ENCODE measurements around the gene TFF3. TPM values are rescaled to one million over a fixed set of nuclear protein-coding genes. Genes with fewer than 3 reads are reported as not detected.

TFF3 gene
- total RNA-seq, 1 experiment from 2014 or later: 2.6 TPM

DNA sequence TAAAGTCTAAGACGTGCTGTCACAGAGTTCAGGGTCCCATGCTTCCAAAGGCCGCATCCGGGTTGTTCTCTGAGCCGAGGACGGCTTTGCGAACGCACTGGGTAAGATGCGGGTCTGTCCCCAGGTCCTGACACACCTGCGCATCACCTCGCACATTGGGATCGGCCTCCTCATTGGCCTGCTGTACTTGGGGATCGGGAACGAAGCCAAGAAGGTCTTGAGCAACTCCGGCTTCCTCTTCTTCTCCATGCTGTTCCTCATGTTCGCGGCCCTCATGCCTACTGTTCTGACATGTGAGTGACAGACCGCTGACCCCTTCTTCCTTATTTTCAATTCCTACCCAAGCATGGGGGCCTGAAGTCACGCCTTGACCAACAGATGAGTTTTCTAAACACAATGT is 25.3 kb downstream of the TFF3 start:
- no peak for DNase-seq (ENCODE audit: low read depth)

DNA sequence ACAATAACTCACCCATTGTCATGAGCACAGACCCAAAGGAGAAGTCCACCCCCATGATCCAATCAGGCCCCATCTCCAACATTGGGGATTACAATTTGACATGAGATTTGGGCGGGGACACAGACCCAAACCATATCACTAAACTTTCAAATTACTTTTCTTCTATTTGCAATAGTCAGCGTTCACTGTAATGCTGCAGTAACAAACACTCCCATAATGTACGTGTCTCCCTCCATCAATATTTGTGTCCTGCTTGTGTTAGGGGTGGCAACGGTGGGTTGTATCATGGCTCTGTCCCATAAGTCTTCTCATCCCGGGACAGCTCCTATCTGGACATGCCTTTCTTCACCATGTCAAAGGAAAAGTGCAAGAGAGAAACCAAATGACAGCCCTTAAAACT is 26.2 kb downstream of the TFF3 start:
- DNase-seq (ENCODE audit: low read depth): no peak

DNA sequence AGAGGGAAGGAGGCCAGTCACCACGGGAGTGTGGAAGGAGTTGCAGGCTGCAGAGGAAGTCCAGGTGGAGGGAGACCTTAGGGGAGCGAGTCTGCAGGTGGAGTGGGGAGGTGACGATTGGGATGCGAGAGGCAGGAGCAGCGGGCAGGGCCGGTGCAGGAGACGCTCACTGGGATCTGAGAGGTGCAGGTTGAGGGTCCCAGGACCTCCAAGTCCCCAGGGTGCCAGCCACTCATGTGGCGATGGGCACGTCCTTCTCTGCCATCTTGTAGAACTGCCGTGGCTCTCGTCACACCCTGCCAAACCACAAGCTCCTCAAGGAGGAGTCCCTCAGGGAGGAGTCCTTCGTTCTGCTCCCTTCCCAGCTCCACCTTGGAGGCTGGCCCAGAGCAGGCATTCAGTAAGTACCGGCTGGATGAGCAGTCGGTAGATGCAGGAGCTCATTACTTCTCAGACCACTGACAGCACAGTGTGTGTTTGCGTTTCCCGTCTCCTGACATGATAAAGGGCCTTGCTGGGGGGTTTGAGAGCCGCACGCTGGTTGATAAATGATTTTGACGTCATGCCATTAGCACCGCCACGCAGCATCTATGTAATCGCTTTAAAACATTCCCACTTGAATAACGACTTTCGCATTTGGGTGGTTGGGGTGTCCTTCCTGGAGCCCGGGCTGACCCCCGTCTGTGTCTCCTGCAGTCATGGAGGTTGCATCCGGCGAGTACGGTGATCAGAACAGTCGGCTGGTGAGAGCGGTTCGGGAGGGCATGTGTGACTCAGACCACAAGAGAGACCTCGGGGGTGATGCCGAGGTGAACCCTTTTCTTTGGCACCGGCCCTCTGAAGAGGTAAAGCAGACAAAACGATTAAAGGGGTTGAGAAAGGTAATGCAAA is 27.8 kb downstream of the TFF3 start:
- DNase-seq (ENCODE audit: low read depth): no peak

DNA sequence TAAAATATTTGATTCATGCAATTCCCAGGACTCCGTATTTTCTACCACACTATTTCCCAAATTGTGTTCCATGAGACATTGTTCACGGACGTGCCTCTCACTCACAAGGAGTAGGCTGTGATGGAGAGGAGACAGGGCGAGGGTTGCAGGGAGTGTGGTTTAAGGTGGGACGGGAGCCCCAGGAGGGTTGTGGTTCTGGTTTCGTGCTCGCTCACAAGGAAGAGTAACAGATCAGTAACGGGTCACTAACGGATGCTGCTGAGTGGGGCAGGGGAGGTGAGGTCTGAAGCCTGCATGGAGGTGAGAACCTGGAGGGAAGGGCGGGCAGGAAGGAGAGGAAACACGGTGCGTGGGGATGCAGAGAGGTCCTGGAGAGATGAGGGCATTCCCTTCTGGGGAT is 28.8 kb downstream of the TFF3 start:
- DNase-seq (ENCODE audit: low read depth): no peak

DNA sequence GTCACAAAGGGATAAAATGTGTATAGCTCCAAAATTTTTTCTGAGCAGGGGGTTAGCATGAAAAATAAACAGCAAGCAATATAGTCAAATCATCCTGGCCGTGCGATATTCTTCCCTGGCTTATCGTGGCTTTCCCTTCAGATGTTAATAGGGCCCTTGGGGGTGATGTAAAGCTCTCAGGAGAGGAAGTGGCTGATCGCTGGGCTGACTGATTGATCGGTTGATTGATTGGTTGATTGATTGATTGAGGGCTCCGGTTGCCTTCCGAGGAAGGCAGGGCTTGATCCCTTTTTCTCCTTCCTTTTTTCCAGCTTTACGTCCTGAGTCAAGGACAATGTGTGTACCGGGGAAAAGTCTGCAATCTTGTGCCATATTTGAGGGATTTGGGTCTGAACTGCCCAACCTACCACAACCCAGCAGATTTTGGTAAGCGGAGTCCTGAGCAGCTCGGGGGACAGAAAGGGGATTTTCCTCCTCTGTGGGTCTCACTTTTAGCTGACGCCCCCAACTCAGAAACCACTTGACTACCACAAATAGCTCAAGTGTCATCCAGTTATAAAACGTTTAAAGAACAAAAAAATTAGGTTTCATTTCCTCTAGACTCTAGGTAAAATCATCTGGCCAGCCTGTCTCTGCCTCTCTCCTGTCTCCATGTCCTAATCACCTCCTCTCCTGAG is 29.5 kb downstream of the TFF3 start:
- no peak for DNase-seq (ENCODE audit: low read depth)

DNA sequence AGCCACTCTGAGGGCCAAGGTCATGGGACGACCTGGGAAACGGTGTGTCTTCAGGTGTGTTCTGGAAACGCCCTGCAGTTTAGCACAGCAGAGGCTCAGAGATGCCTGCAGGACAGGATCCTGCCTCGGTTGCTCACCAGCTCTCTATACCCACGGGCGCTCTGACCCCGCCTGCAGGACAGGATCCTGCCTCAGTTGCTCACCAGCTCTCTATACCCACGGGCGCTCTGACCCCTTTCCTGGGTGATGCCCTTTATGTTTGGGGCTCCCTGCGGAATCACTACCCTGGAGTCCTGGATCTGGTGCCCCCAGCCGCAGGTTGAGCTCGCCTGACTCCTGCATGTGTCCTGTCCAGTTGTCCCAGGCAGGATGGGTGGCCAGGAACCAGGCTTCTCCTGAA is 32.5 kb downstream of the TFF3 start:
- no peak for DNase-seq (ENCODE audit: low read depth)

DNA sequence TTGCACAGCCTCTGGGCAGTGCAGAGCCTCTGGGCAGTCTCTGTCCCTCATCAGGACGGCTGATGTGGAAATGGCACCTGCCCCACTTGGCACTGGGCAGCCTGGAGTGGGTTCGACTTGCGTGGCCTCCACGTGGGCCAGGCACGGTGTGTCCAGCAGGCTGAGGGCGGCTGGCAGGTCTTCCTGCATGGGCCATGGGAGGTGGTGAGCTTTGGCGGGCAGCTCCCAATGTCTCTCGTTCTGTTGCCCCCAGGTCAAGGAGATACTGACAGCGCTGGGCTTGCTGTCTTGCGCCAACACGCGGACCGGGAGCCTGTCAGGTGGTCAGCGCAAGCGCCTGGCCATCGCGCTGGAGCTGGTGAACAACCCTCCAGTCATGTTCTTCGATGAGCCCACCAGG is 33.2 kb downstream of the TFF3 start:
- no peak for DNase-seq (ENCODE audit: low read depth)

DNA sequence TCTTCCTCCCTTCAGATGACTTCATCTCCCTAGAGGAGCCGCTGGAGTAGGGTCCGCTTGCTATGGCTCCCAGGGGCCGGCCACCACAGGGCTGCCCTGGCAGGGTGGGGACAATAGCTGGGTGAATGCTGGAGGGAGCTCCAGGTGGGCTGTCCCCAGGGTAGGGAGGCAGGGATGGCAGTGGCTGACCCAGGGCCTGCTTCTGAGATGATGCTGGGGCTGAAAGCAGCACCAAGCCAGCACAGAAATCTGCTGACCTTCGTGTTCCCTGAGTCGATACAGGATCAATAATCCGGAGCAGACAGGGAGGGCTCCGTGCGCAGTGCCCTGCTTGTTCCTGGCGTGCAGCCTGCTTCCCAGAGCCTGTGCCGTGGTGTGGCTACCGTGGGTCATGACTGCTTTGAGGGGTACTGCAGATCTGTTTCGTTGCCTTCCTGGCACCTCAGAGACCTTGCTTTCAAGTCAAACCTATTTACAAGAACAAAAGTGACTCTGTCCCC is 34.0 kb downstream of the TFF3 start:
- DNase-seq (ENCODE audit: low read depth): no peak

DNA sequence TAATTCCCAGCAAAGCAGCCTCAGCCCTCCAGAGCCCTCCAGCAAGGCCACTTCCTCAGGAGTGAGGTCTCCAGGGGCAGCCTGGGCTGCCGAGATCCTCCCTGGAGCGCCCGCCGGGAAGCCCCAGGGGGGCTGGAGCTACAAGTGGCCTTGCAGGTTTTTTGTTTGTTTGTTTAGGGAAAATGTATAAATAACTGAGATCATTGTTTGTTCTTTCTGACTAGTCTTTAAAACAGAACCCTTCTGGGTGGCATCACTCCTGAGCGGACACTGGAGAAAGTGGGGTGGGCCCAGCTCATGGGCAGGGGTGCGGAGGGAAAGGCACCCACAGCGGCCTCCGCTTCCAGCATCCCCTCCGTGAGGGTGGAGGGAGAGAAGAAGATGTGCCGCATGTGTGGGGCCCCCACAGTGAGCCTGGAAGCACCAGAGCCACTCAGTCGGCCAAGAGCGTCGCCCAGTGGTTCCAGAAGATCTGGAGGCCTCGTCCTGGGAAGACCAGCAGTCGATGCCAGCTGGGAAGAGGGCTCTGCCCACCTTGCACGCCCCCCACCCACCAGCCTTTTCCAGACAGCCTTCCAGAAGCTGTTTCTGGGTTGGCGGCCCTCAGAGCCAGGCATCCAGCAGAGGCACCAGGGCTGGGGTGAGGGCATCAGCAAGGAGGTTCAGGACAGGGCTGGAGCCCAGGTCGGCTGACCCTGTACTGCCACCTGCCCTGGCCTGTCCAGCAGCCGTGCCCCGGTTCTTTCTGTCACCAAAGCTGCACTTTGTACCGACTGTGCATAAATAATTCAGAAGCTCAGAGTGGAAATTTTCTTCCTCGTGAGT is 34.6 kb downstream of the TFF3 start:
- DNase-seq (ENCODE audit: low read depth): no peak

DNA sequence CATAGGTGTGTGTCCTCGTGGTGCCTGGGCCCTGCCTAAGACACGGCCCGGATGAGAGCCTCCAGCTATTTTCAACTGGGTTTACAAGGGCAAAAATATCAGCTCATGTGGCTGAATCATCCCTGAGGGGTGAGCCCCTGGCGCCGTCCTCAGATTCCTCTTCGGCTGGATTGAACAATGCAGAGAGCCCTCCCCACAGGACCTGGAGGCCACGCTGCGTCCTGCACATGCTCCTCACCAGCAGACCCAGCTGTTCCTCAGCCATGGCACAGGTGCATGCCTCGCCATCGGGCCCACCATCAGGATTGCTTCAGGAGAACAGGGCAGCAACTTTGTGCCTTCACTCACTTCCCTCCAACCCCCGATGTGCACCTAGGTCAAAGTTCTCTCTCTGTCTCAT is 35.3 kb downstream of the TFF3 start:
- DNase-seq (ENCODE audit: low read depth): no peak

DNA sequence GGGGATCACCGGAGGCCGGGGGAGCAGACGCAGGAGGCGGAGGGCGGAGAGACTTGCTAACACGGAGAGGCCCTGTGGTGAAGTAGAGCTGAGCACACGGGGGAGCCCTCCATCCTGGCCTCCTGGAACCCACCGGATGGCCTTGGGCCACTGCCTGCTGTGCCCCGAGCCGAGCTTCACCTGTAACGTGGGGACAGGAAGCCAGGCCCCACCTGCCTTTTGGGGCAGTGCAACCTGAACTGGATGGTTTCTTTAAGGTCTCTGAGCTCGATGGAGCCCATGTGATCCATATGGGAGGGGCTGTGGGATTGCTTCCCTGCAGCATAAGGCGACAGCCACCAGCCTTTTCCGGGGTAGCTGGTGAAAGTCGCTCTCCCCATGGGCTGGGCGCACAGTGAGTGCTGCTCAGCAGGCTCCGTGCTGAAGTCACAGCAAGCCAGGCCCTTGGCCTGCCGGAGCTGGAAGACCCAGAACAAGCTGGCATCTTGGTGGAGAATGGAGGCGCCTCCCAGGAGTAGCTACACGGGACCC is 35.8 kb downstream of the TFF3 start:
- DNase-seq (ENCODE audit: low read depth): no peak

DNA sequence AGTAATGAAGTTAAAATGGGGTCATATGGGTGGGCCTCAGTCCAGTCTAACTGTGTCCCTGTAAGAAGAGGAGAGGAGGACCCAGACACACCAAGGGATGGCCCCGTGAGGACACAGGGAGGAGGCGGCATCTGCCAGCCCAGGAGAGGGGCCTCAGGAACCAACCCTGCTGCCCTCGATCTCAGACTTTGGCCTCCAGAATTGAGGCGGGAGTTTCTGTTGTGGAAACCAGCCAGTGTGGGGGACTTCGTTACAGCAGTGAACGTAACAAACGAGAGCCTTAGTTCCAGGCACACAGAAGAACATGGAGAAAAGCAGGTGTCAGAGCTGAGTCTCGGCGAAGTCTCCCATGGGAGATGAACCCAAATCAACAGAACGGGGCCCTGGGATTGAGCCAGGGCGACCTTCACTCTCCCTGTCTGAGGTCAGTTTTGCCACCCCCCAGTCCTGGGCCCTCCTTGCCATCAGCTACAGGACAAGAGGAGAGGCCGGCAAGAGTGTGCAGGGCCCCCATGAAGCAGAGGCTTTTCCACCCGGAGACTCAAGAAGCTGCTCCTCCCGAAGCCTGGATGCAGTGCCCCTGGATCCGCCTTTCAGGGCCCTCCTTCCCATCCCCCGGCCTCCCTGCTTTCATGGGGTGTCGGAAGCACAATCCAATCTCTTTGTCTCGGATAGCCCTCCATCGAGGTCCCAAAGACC is 36.6 kb downstream of the TFF3 start:
- no peak for DNase-seq (ENCODE audit: low read depth)

DNA sequence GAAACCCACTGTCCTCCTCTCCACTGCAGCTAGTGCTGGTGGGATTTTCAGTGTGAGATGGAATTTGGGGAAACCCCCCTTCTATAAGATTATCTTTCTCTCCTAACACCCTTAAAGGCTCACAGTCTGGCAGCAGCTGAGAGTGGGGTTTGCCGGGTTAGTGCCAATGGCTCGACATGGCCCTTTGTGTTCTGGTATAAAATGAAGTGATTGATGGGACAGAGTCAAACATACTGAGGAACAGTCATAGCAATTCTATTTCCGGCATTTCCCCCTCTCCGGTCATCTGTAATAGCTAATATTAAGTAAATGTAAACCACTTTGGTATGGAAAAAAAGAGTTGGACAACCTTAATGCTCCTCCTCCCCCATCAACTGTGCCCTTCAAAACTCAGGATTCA is 37.6 kb downstream of the TFF3 start:
- DNase-seq (ENCODE audit: low read depth): no peak

DNA sequence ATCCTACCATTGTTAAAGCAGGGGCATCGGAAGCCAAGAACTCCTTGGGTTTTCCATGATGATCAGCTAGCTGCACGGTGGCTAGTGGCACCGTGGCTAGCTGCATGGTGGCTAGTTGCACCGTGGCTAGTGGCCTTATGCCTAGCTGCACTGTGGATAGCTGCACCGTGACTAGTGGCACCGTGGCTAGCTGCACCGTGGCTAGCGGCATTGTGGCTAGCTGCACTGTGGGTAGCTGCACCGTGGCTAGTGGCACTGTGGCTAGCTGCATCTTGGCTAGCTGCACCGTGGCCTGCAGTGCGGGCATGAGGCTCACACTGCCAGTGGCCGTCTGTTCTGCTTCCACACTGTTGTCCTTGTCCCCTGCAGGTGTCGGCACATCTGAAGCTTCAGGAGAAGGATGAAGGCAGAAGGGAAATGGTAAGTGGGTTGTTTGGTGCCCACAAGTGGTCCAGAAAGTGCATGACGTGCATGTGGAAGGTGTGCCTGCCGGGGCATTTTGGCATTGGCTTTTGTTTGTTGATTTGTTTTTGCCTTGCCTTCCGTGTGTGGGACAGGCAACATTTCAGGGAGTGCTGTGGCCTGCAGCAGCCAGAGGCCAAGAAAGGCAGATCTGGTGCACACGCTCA is 38.6 kb downstream of the TFF3 start:
- DNase-seq (ENCODE audit: low read depth): no peak

DNA sequence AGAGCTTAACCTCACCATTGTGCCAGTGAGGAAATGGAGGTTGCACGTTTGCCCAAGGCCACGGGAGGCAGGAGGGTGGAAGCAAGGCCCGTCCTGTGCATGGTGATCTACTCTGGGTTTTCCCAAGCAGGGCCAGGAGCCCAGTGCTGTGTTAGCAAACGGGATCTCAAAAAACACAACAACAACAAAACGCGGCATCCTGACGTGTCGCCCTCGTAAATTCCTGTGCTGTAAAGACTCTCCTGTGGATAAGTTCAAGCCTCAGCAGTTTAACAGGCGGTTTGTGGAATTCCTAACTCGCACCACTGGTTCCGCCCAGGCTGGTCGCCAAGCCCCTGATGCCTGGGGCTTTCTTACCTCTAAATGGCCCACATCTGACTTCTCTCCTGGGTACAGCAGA is 39.1 kb downstream of the TFF3 start:
- DNase-seq (ENCODE audit: low read depth): no peak

DNA sequence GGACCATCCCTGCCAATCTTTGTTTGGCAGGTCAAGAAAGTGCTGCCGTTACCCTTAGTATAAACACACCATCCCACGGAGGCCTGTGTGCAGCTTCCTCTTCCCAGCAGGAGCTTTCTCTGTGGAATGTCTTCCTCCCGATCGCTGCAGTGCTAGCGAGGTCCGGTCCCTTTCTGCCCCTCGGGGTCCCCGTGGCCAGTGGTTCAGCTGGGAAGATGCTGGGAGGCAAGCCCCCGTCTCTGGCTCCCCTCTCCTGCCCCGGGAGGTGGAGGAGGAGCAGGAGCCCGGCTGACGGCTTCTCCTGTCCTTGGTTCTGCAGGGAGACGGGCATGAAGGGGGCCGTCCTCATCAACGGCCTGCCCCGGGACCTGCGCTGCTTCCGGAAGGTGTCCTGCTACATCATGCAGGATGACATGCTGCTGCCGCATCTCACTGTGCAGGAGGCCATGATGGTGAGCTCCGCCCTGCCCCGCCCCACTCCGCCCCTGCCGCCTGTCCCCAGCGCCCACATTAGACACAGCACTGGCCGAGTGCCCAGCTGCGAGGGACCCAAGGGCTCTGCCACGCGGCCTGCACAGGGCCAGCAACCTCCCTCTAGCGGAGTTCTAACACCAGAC is 42.1 kb downstream of the TFF3 start:
- DNase-seq (ENCODE audit: low read depth): no peak

DNA sequence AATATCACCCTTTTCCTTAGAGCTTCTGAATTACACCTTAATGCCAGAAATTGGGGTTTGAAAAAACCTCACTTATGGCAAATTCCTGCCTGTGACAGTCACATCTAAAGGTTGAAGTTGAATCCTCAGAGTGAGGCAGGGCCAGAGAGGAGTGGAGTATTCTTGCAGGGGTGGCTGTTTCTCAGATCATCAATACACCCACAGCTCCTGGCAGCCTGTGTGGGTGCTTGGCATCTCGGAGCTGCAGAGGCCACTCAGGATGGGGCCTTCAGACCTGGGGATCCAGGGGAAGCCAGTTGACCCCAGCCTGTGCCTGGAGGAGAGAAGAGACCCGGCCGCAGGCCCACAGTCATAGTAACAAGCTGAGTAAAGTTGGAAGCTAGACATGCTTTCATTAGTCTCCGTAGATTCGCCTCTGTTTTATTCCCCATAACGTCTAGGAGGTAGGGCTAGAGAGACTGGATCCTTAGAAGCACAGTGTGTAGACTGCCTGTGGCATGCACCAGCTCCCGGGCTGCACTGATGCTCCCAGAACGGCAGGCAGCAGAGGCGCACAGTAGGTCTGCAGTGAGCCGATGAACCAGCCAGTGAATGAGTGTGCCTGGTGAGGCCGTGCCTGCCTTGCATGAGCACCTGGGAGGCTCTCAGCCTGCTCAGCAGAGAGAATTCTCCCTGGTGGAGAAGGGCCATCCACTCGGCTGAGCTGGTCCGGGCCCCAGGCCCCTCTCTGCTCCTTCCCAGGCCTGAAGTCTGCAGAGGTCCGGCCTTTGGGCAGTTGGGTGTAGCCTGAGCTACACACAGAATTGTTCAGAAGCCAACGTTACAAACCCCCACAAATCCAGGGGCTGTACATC is 42.9 kb downstream of the TFF3 start:
- DNase-seq (ENCODE audit: low read depth): no peak

DNA sequence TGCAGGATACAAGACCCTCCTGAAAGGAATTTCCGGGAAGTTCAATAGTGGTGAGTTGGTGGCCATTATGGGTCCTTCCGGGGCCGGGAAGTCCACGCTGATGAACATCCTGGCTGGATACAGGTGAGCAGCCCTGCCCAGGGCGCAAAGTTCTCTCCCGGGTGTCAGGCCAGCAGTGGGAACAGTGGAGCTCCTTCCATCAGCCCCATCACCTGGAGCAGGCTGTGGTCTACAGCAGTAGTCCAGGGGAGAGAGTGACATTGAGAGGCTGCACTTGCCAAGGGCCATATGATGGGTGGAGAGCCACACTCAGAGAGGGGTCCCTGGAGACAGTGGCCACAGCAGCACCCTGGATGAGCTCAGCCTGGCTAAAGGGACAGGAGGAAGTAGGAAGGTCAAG is 44.1 kb downstream of the TFF3 start:
- no peak for DNase-seq (ENCODE audit: low read depth)

DNA sequence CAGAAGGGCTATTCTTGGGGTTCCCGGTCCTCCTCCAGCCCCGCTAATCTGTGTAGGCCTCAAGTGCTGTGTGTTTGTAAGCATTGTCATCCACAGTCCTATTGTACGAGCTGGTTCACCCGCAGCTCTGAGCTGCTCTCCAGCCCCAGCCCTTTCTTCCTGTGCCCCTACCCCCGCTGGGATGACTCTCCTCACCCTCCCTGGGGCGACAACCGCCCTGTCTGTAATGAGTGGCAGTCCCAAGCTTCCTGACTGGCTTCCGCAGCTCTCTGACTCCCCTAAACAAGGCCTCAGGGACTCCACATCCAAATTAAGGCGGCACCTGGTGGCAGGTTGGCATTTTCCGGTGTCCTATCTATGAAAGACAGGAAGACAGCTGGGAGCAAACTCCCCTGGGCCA is 45.8 kb downstream of the TFF3 start:
- DNase-seq (ENCODE audit: low read depth): no peak
